A549 (cell line): ENCODE measurements around the gene AQP12B. TPM values are rescaled to one million over a fixed set of nuclear protein-coding genes. Genes with fewer than 3 reads are reported as not detected.

ENCODE experiments used
- ATAC-seq, 2 experiments: fragments of 200-7000 bp in 1 of 2; fragments of >200 bp in 1 of 2; cut with Nextera tagmentation in 1 of 2; cut with Tn5 transposase in 1 of 2; 3 replicates each; pipeline versions ENCODE4 v1.8.0 to v1.9.1; 2018 to 2020; ENCODE audit warnings: mild to moderate bottlenecking in 1 of 2, moderate library complexity in 1 of 2
- CTCF ChIA-PET: fragments of 300-600 bp; sonication (Branson Sonifier 250); formaldehyde crosslinking; extraction: SDS; loops from one replicate; lab custom pipeline; 2021; ENCODE audit warnings: antibody characterized with exemption, inconsistent platforms; lab: Yijun Ruan, JAX
- POLR2A ChIA-PET: fragments of 350-600 bp; formaldehyde crosslinking; extraction: SDS; loops from one replicate; lab custom pipeline; 2021; ENCODE audit warnings: antibody characterized with exemption, inconsistent platforms; lab: Yijun Ruan, JAX
- DNase-seq, 2 experiments: peaks; one replicate each; pipeline versions ENCODE4 v3.0.0 to v3.0.0-alpha.2; 2011 to 2016; ENCODE audit warnings: low read depth in 1 of 2, low spot score in 1 of 2
- FAIRE-seq: peaks from 2 replicates; lab custom pipeline; 2011; peaks lifted over from hg19 to GRCh38; lab: Jason Lieb, UNC
- H3K27ac ChIP-seq, 2 experiments: fragments of >200 bp; sonication (Bioruptor Twin); formaldehyde crosslinking; 3 replicates each; pipeline ENCODE4 v1.5.1; 2016 to 2017
- H3K4me1 ChIP-seq: fragments of >200 bp; sonication (Bioruptor Twin); formaldehyde crosslinking; 3 replicates; pipeline ENCODE4 v1.6.1; 2016
- H3K4me2 ChIP-seq: fragments of >200 bp; sonication (Bioruptor Twin); formaldehyde crosslinking; 3 replicates; pipeline ENCODE4 v1.6.1; 2016
- H3K4me3 ChIP-seq: fragments of >200 bp; sonication (Bioruptor Twin); formaldehyde crosslinking; 3 replicates; pipeline ENCODE4 v1.5.1; 2016
- H3K9me3 ChIP-seq: fragments of >200 bp; sonication (Bioruptor Twin); formaldehyde crosslinking; 3 replicates; pipeline ENCODE4 v1.6.1; 2016
- ATOH8 ChIP-seq: fragments of 250-450 bp; sonication (Bioruptor Pico); IDR thresholded peaks from 2 replicates; pipeline ENCODE4 v1.5.0; 2020; ENCODE audit warnings: low read depth, mild to moderate bottlenecking, moderate library complexity
- BCL3 ChIP-seq: fragments of >200 bp; sonication (Bioruptor Twin); formaldehyde crosslinking; IDR thresholded peaks from 3 replicates; pipeline ENCODE4 v1.6.1; 2016
- EP300 ChIP-seq, 2 experiments: fragments of >200 bp; sonication (Bioruptor Twin); formaldehyde crosslinking; IDR thresholded peaks; 2 replicates in 1 of 2; 3 replicates in 1 of 2; pipeline ENCODE4 v1.6.1; 2016 to 2017
- FOSB ChIP-seq: fragments of 250-450 bp; sonication (Bioruptor Pico); IDR thresholded peaks from 2 replicates; pipeline ENCODE4 v1.5.0; 2020; ENCODE audit warnings: mild to moderate bottlenecking, moderate library complexity
- FOXS1 ChIP-seq: fragments of 250-450 bp; sonication (Bioruptor Pico); IDR thresholded peaks from 2 replicates; pipeline ENCODE4 v1.5.0; 2020; ENCODE audit warnings: mild to moderate bottlenecking, moderate library complexity
- HMGXB4 ChIP-seq: fragments of 250-450 bp; sonication (Bioruptor Pico); IDR thresholded peaks from 2 replicates; pipeline ENCODE4 v1.5.0; 2021; ENCODE audit warnings: mild to moderate bottlenecking, moderate library complexity, borderline replicate concordance
- HOXA7 ChIP-seq: fragments of 250-450 bp; sonication (Bioruptor Pico); IDR thresholded peaks from 2 replicates; pipeline ENCODE4 v1.5.0; 2020; ENCODE audit warnings: mild to moderate bottlenecking, moderate library complexity
- JUNB ChIP-seq: fragments of >200 bp; sonication (Bioruptor Twin); formaldehyde crosslinking; IDR thresholded peaks from 2 replicates; pipeline ENCODE4 v1.6.1; 2016
- KDM1A ChIP-seq: fragments of 200-600 bp; sonication (generic); IDR thresholded peaks from 2 replicates; pipeline ENCODE4 v1.6.1; 2016; ENCODE audit warnings: low read depth, mild to moderate bottlenecking
- MAZ ChIP-seq: fragments of 150-350 bp; IDR thresholded peaks from 2 replicates; pipeline ENCODE4 v1.6.1; 2014; ENCODE audit warnings: antibody characterized with exemption, low read depth, low read length, borderline replicate concordance
- NR3C1 ChIP-seq: fragments of >200 bp; sonication (Bioruptor Twin); formaldehyde crosslinking; IDR thresholded peaks from 3 replicates; pipeline ENCODE4 v1.6.1; 2017
- RCOR1 ChIP-seq: fragments of 150-350 bp; IDR thresholded peaks from 2 replicates; pipeline ENCODE4 v1.6.1; 2014; ENCODE audit warnings: antibody characterized with exemption, low read length, low read depth
- SMC3 ChIP-seq: fragments of >200 bp; sonication (Bioruptor Twin); formaldehyde crosslinking; IDR thresholded peaks from 3 replicates; pipeline ENCODE4 v1.6.1; 2018; ENCODE audit warnings: inconsistent platforms
- ZSCAN20 ChIP-seq: fragments of 250-450 bp; sonication (Bioruptor Pico); IDR thresholded peaks from 2 replicates; pipeline ENCODE4 v1.8.0; 2022; ENCODE audit warnings: mild to moderate bottlenecking, moderate library complexity
- WGBS: methylation state at CpG from one replicate; pipeline ENCODE4 v1.1.6; 2017; ENCODE audit errors: missing lambda C conversion rate; 5-methylcytosine and 5-hydroxymethylcytosine counted together
- polyA plus RNA-seq, 4 experiments: library from polyadenylated mRNA; depleted of rRNA in 3 of 4; stranded (reverse); fragments of >200 nt; fragmentation: RNase III in 1 of 4; extraction: RNeasy Plus Mini Kit Qiagen cat#74134 plus additional on column Dnase treatment in 1 of 4; gene quantifications; 2 replicates in 3 of 4; 3 replicates in 1 of 4; pipeline ENCODE4 v1.2.3, GENCODE V29; 2011 to 2017

AQP12B gene
- polyA plus RNA-seq, 2 of the 4 experiments (the other 2 are of a cell fraction) = not detected

- no peak overlapping the region for H3K27ac ChIP-seq
- H3K4me3 ChIP-seq = no peak overlapping the region
- FAIRE-seq (no peak), ATAC-seq (no peak), DNase-seq (no peak)
- 39% methylated on average over 10 of the region's 11 CpGs for WGBS
- TF ChIP-seq FOSB (CRISPR knock-in tag) (no peak), MAZ (no peak), SMC3 (no peak), FOXS1 (CRISPR knock-in tag) (no peak), HOXA7 (CRISPR knock-in tag) (no peak), HMGXB4 (CRISPR knock-in tag) (no peak), BCL3 (no peak)
- POLR2A ChIA-PET = no interaction called here
- H3K4me2 ChIP-seq = no peak overlapping the region
- peaks cover 15% of the 10 kb centered on the region for H3K9me3 ChIP-seq
- H3K4me1 ChIP-seq = no peaks in the 10 kb centered on the region
- CTCF ChIA-PET = no interaction called here
Measured at GRCh38 chr2:240636563-240637115, 46.0 kb downstream of the AQP12B start.

- Histone ChIP-seq H3K9me3 (peaks cover 15% of the 10 kb centered on the region), H3K4me1 (no peaks in the 10 kb centered on the region), H3K4me3 (no peak overlapping the region), H3K4me2 (no peak overlapping the region), H3K27ac (no peak overlapping the region)
- ChIA-PET POLR2A (no interaction called here), CTCF (no interaction called here)
- no peak for ATAC-seq
- no peak for FAIRE-seq
- DNase-seq = no peak
- WGBS = 44% methylated on average over 3 of the region's 3 CpGs
- TF ChIP-seq RCOR1 (no peak), ZSCAN20 (no peak)
Measured at GRCh38 chr2:240635998-240636547, 46.6 kb downstream of the AQP12B start.

GRCh38 chr2:240635121-240635997, 47.3 kb downstream of the AQP12B start:
- FAIRE-seq (no peak), ATAC-seq (no peak), DNase-seq (no peak)
- TF ChIP-seq EP300 (IDR thresholded peaks at IDR 0.05) (no peak), KDM1A (no peak), HOXA7 (CRISPR knock-in tag) (no peak), JUNB (no peak), RCOR1 (no peak)
- CTCF ChIA-PET = no interaction called here
- no peak overlapping the region for H3K27ac ChIP-seq
- WGBS = 3% methylated on average over 5 of the region's 6 CpGs
- H3K4me1 ChIP-seq = no peaks in the 10 kb centered on the region
- H3K4me3 ChIP-seq = no peak overlapping the region
- POLR2A ChIA-PET = no interaction called here
- peaks cover 15% of the 10 kb centered on the region for H3K9me3 ChIP-seq
- no peak overlapping the region for H3K4me2 ChIP-seq

- ATAC-seq (no peak), FAIRE-seq (no peak), DNase-seq (no peak)
- H3K4me3 ChIP-seq = no peak overlapping the region
- ChIA-PET CTCF (no interaction called here), POLR2A (no interaction called here)
- WGBS = 71% methylated on average over 1 of the region's 1 CpG
- no peak overlapping the region for H3K4me2 ChIP-seq
- no peaks in the 10 kb centered on the region for H3K4me1 ChIP-seq
- no peak overlapping the region for H3K27ac ChIP-seq
- TF ChIP-seq HOXA7 (CRISPR knock-in tag) (no peak), NR3C1 (no peak), RCOR1 (no peak), ATOH8 (no peak)
- peaks cover 15% of the 10 kb centered on the region for H3K9me3 ChIP-seq
Measured at GRCh38 chr2:240632306-240632721, 50.4 kb downstream of the AQP12B start.
